SK-N-SH (cell line): ENCODE results near the gene DTNA. TPM values are rescaled to one million over a fixed set of nuclear protein-coding genes. Genes with fewer than 3 reads are reported as not detected.

Source experiments
- CTCF ChIA-PET: fragments of 300-600, 350-600 bp; formaldehyde crosslinking; extraction: SDS; loops from one replicate; lab custom pipeline; 2021; lab: Yijun Ruan, JAX
- POLR2A ChIA-PET: fragments of 350-600 bp; sonication (Branson Sonifier 250); formaldehyde crosslinking; extraction: SDS; loops from one replicate; lab custom pipeline; 2020; ENCODE audit warnings: antibody characterized with exemption, inconsistent platforms; lab: Yijun Ruan, JAX
- DNase-seq: peaks from one replicate; pipeline ENCODE4 v3.0.0; 2012
- H2AFZ ChIP-seq: fragments of 200-600 bp; sonication (generic); 2 replicates; pipeline ENCODE4 v1.8.1; 2016; ENCODE audit warnings: antibody characterized with exemption, mild to moderate bottlenecking, low read depth
- H3F3A ChIP-seq: fragments of 200-600 bp; sonication (generic); replicated peaks from 2 replicates; pipeline ENCODE3; 2016; ENCODE audit warnings: antibody characterized with exemption, mild to moderate bottlenecking; ENCODE audit not compliant: insufficient read depth
- H3K27ac ChIP-seq, 2 experiments: fragments of 200-500 bp in 1 of 2; fragments of 200-600 bp in 1 of 2; sonication (Bioruptor generic) in 1 of 2; sonication (generic), shearing (Covaris generic) in 1 of 2; 2 replicates each; pipeline versions ENCODE4 v1.5.1 to v1.6.1; 2014 to 2016; ENCODE audit warnings: low read depth in 2 of 2, inconsistent platforms in 1 of 2, low read length in 1 of 2, mild to moderate bottlenecking in 1 of 2, mixed read lengths in 1 of 2
- H3K27me3 ChIP-seq: fragments of 200-600 bp; sonication (generic), shearing (Covaris generic); 2 replicates; pipeline ENCODE4 v1.6.1; 2016; ENCODE audit warnings: mixed run types; ENCODE audit not compliant: insufficient read depth
- H3K36me3 ChIP-seq, 2 experiments: fragments of 200-500 bp in 1 of 2; fragments of 200-600 bp in 1 of 2; sonication (Bioruptor generic) in 1 of 2; sonication (generic) in 1 of 2; replicated peaks in 1 of 2; 2 replicates each; pipeline versions ENCODE3 to v1.5.1; 2014 to 2016; ENCODE audit warnings: low read length in 1 of 2, mild to moderate bottlenecking in 1 of 2; ENCODE audit not compliant: insufficient read depth in 2 of 2, control insufficient read depth in 1 of 2
- H3K4me1 ChIP-seq, 2 experiments: fragments of 200-500 bp in 1 of 2; fragments of 200-600 bp in 1 of 2; sonication (Bioruptor generic) in 1 of 2; sonication (generic), shearing (Covaris generic) in 1 of 2; 2 replicates each; pipeline versions ENCODE4 v1.5.1 to v1.6.1; 2014 to 2016; ENCODE audit warnings: low read depth in 1 of 2, low read length in 1 of 2, mixed run types in 1 of 2; ENCODE audit not compliant: insufficient read depth in 2 of 2, control insufficient read depth in 1 of 2
- H3K4me2 ChIP-seq: fragments of 200-600 bp; sonication (generic), shearing (Covaris generic); 2 replicates; pipeline ENCODE4 v1.6.1; 2017; ENCODE audit warnings: mixed run types
- H3K4me3 ChIP-seq, 2 experiments: fragments of 200-500 bp in 1 of 2; fragments of 200-600 bp in 1 of 2; sonication (Bioruptor generic) in 1 of 2; sonication (generic), shearing (Covaris generic) in 1 of 2; 2 replicates each; pipeline versions ENCODE4 v1.5.1 to v1.8.1; 2014 to 2016; ENCODE audit warnings: low read depth in 2 of 2, inconsistent platforms in 1 of 2, low read length in 1 of 2, mild to moderate bottlenecking in 1 of 2, mixed read lengths in 1 of 2, moderate library complexity in 1 of 2
- H3K79me2 ChIP-seq: fragments of 200-600 bp; sonication (generic); 2 replicates; pipeline ENCODE4 v1.8.1; 2017; ENCODE audit warnings: mild to moderate bottlenecking; ENCODE audit not compliant: insufficient read depth
- H3K9ac ChIP-seq: fragments of 200-600 bp; sonication (generic); 2 replicates; pipeline ENCODE4 v1.6.1; 2017; ENCODE audit warnings: mixed run types
- H3K9me2 ChIP-seq: fragments of 200-600 bp; sonication (generic); 2 replicates; pipeline ENCODE4 v1.6.1; 2017; ENCODE audit warnings: mixed run types
- H3K9me3 ChIP-seq: fragments of 200-600 bp; sonication (generic); 2 replicates; pipeline ENCODE4 v1.6.1; 2017; ENCODE audit warnings: mixed run types, mild to moderate bottlenecking, moderate library complexity
- H4K20me1 ChIP-seq: fragments of 200-600 bp; sonication (generic); 2 replicates; pipeline ENCODE4 v1.6.1; 2017; ENCODE audit warnings: mild to moderate bottlenecking, mixed run types; ENCODE audit not compliant: insufficient read depth
- CHD2 ChIP-seq: fragments of 150-350 bp; IDR thresholded peaks from 2 replicates; pipeline ENCODE4 v1.6.1; 2018; ENCODE audit warnings: low read length; ENCODE audit not compliant: partially characterized antibody
- ELF1 ChIP-seq: IDR thresholded peaks from 2 replicates; pipeline ENCODE4 v1.4.0; 2012
- EP300 ChIP-seq, 2 experiments: IDR thresholded peaks; 2 replicates each; pipeline versions ENCODE4 v1.4.0 to v1.6.1; 2012; ENCODE audit warnings: borderline replicate concordance in 1 of 2, low read depth in 1 of 2, low read length in 1 of 2
- EZH2phosphoT487 ChIP-seq: fragments of 200-600 bp; sonication (generic); IDR thresholded peaks from 2 replicates; pipeline ENCODE4 v1.6.1; 2017; ENCODE audit warnings: low read depth, mixed run types, mild to moderate bottlenecking, antibody characterized with exemption, moderate library complexity, borderline replicate concordance
- FOXM1 ChIP-seq: IDR thresholded peaks from 2 replicates; pipeline ENCODE4 v1.4.0; 2012; ENCODE audit warnings: low read depth, mild to moderate bottlenecking
- GABPA ChIP-seq: IDR thresholded peaks from 2 replicates; pipeline ENCODE4 v1.4.0; 2012; ENCODE audit warnings: low read depth, mild to moderate bottlenecking
- JUND ChIP-seq: IDR thresholded peaks from 2 replicates; pipeline ENCODE4 v1.4.0; 2012
- NFIC ChIP-seq: IDR thresholded peaks from 2 replicates; pipeline ENCODE4 v1.4.0; 2012; ENCODE audit warnings: borderline replicate concordance
- RAD21 ChIP-seq: IDR thresholded peaks from 2 replicates; pipeline ENCODE4 v1.6.1; 2012; ENCODE audit warnings: mild to moderate bottlenecking, low read length
- RFX5 ChIP-seq: IDR thresholded peaks from 2 replicates; pipeline ENCODE4 v1.6.1; 2012; ENCODE audit warnings: mild to moderate bottlenecking, improper control_type of control experiment, low read length
- RXRA ChIP-seq: IDR thresholded peaks from 2 replicates; pipeline ENCODE4 v1.4.0; 2012; ENCODE audit warnings: low read depth, mild to moderate bottlenecking, borderline replicate concordance
- TEAD4 ChIP-seq: IDR thresholded peaks from 2 replicates; pipeline ENCODE4 v1.4.0; 2012; ENCODE audit warnings: mild to moderate bottlenecking, borderline replicate concordance; ENCODE audit not compliant: insufficient read depth
- WGBS: methylation state at CpG from one replicate; pipeline ENCODE4 v1.1.6; 2017; ENCODE audit warnings: low lambda C conversion rate; 5-methylcytosine and 5-hydroxymethylcytosine counted together
- polyA plus RNA-seq, 3 experiments: library from polyadenylated mRNA; depleted of rRNA; stranded (reverse); fragments of >200 nt; gene quantifications; 2 replicates each; pipeline ENCODE4 v1.2.3, GENCODE V29; 2012
- TF ChIP-seq, protein P1 (sequence below): IDR thresholded peaks from 2 replicates; pipeline ENCODE4 v1.4.0; 2012; ENCODE audit warnings: low read depth
- TF ChIP-seq, protein P2 (sequence below): IDR thresholded peaks from 2 replicates; pipeline ENCODE4; 2012
- TF ChIP-seq, protein P3 (sequence below): IDR thresholded peaks from 2 replicates; pipeline ENCODE4 v1.6.1; 2012; ENCODE audit warnings: mild to moderate bottlenecking, low read depth, low read length, moderate library complexity

The DTNA gene
- polyA plus RNA-seq, 1 of the 3 experiments (the other 2 are of a cell fraction): 7.9 TPM

- TF ChIP-seq, protein P1, sequence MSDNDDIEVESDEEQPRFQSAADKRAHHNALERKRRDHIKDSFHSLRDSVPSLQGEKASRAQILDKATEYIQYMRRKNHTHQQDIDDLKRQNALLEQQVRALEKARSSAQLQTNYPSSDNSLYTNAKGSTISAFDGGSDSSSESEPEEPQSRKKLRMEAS: no peak
- TF ChIP-seq, all 33 proteins: peak for 0
These were observed 134.0 kb downstream of the DTNA start (continued) for GRCh38 chr18:34844072-34844471.

DNA sequence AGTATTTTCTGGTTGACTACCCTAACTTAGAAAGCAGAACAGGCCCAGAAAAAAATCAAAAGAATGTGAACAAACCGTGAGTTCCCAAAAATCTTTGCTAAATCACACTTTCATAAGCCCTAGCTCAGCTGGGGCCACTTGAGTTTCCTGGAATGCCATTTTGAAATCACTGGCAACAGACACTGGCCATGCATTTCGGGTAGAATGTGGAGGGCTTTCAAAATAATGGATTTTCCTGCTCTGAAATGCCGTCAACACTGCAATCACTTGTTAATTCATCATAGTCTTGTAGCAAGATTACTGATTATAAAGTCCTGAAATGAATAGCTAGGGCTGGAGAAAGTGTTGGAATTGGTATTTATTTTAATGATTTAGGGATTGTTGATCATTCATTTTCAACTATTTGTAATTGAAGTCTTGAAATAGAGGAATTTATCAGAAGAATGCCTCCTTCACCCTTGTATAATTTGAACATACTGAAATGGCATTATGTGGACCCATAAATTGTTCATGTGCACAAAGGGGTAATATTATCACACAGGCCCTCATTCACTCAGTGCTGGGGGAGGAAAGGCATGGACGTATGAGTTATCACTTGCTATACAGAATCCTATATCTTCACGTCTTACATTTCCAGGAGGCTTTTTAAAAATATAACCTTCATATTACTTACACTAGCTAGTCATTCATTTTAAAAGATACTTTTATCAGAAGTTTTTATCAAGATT, 134.8 kb downstream of the DTNA start:
- no peaks in the 10 kb centered on the region for H3K79me2 ChIP-seq
- POLR2A ChIA-PET: no interaction called here
- H3K9ac ChIP-seq: no peak overlapping the region
- H3K27ac ChIP-seq: no peak overlapping the region
- H3F3A ChIP-seq: no peaks in the 10 kb centered on the region
- no peaks in the 10 kb centered on the region for H3K9me3 ChIP-seq
- no peak overlapping the region for H3K4me3 ChIP-seq
- no peak for DNase-seq
- no peak overlapping the region for H3K4me2 ChIP-seq
- WGBS: 72% methylated on average over 5 of the region's 5 CpGs
- no peak overlapping the region for H2AFZ ChIP-seq
- no peaks in the 10 kb centered on the region for H4K20me1 ChIP-seq
- TF ChIP-seq NFIC (no peak), RFX5 (no peak), JUND (no peak), EZH2phosphoT487 (no peak), TEAD4 (no peak), CHD2 (no peak), RXRA (no peak), ELF1 (no peak), FOXM1 (no peak), EP300 (IDR thresholded peaks at IDR 0.05; ENCODE audit: borderline replicate concordance in 1 of 2, low read depth in 1 of 2, low read length in 1 of 2) (no peak), GABPA (no peak), RAD21 (no peak)
- TF ChIP-seq, protein P2, sequence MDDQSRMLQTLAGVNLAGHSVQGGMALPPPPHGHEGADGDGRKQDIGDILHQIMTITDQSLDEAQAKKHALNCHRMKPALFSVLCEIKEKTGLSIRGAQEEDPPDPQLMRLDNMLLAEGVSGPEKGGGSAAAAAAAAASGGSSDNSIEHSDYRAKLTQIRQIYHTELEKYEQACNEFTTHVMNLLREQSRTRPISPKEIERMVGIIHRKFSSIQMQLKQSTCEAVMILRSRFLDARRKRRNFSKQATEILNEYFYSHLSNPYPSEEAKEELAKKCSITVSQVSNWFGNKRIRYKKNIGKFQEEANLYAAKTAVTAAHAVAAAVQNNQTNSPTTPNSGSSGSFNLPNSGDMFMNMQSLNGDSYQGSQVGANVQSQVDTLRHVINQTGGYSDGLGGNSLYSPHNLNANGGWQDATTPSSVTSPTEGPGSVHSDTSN: no peak
- TF ChIP-seq, protein P1: no peak
- TF ChIP-seq, protein P3, sequence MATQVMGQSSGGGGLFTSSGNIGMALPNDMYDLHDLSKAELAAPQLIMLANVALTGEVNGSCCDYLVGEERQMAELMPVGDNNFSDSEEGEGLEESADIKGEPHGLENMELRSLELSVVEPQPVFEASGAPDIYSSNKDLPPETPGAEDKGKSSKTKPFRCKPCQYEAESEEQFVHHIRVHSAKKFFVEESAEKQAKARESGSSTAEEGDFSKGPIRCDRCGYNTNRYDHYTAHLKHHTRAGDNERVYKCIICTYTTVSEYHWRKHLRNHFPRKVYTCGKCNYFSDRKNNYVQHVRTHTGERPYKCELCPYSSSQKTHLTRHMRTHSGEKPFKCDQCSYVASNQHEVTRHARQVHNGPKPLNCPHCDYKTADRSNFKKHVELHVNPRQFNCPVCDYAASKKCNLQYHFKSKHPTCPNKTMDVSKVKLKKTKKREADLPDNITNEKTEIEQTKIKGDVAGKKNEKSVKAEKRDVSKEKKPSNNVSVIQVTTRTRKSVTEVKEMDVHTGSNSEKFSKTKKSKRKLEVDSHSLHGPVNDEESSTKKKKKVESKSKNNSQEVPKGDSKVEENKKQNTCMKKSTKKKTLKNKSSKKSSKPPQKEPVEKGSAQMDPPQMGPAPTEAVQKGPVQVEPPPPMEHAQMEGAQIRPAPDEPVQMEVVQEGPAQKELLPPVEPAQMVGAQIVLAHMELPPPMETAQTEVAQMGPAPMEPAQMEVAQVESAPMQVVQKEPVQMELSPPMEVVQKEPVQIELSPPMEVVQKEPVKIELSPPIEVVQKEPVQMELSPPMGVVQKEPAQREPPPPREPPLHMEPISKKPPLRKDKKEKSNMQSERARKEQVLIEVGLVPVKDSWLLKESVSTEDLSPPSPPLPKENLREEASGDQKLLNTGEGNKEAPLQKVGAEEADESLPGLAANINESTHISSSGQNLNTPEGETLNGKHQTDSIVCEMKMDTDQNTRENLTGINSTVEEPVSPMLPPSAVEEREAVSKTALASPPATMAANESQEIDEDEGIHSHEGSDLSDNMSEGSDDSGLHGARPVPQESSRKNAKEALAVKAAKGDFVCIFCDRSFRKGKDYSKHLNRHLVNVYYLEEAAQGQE: no peak
- no peaks in the 10 kb centered on the region for H3K36me3 ChIP-seq
- H3K9me2 ChIP-seq: no peaks in the 10 kb centered on the region
- H3K27me3 ChIP-seq: no peaks in the 10 kb centered on the region
- peaks cover 0 to 2% of the 10 kb centered on the region in 2 experiments; a peak in 1 of 4 replicates for H3K4me1 ChIP-seq
- CTCF ChIA-PET: interaction anchor here (0.6 kb wide), 1 partner anchor 340 kb away, joined by 3 read pairs; no protein-coding TSS in a partner anchor
